ENCODE results near the gene RBM46. TPM values are rescaled to one million over a fixed set of nuclear protein-coding genes. Genes with fewer than 3 reads are reported as not detected.
A peak's percentile ranks its signal among the peaks of the same experiment; 100 is the strongest.

The RBM46 gene
- total RNA-seq, 1 donor from 2014 or later: 0.07 TPM

DNA sequence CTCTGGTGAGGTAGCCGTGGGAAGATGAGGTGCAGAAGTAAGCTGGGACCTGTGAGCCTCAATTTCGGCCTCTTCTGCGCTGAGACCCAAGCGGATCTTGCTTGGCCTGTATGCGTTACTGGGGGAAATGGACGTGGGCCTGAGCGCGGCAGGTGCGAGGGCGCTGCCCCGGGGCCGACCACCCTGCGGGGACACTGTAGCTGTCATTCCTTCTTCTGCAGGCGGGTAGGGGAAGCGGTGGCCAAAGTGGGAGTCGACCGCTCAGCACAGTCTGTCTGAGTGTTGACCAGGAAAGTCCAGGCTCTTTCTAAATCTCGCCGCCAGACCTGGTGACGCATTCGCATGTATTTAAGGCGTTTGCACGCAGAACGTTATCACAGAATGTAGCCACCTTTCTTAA, 40.6 kb upstream of the RBM46 start:
- H3K4me1 ChIP-seq: peaks cover 53% of the 10 kb centered on the region
- H3K9ac ChIP-seq: no peak overlapping the region
- H3F3A ChIP-seq (ENCODE audit: low read depth): peaks cover 52% of the 10 kb centered on the region
- peak overlapping the region; percentile 94 for H3K4me2 ChIP-seq
- H3K36me3 ChIP-seq: no peaks in the 10 kb centered on the region
- Mint-ChIP-seq H3K9me3 (no peaks in the 10 kb centered on the region), H3K27me3 (ENCODE audit: insufficient read depth, low read depth) (peaks cover 42% of the 10 kb centered on the region), H3K4me1 (peaks cover 47% of the 10 kb centered on the region), H3K36me3 (no peaks in the 10 kb centered on the region), H3K4me3 (no peak overlapping the region), H3K27ac (no peak overlapping the region)
- peaks cover 31% of the 10 kb centered on the region for H4K20me1 ChIP-seq (ENCODE audit: low read depth)
- H3K27me3 ChIP-seq: peaks cover 68% of the 10 kb centered on the region
- H3K9me3 ChIP-seq (ENCODE audit: low read depth): no peaks in the 10 kb centered on the region
- no peaks in the 10 kb centered on the region for H3K79me2 ChIP-seq (ENCODE audit: low read depth)
- TF ChIP-seq EZH2 (IDR thresholded peaks at IDR 0.05) (peak; percentile 43), EZH2phosphoT487 (IDR thresholded peaks at IDR 0.05) (no peak)
- H3K27ac ChIP-seq: no peak overlapping the region
- H3K4me3 ChIP-seq: peak overlapping the region; percentile 62
- no peak overlapping the region for H2AFZ ChIP-seq (replicated peaks)
- DNase-seq (ENCODE audit: low spot score): peak; percentile 28

- H3K27me3 Mint-ChIP-seq (ENCODE audit: insufficient read depth, low read depth): peaks cover 44% of the 10 kb centered on the region
- H3K27ac Mint-ChIP-seq: no peak overlapping the region
- no peak overlapping the region for H3K9ac ChIP-seq
- TF ChIP-seq EZH2phosphoT487 (IDR thresholded peaks at IDR 0.05) (peak; percentile 13), EZH2 (IDR thresholded peaks at IDR 0.05) (no peak)
- TF ChIP-seq, protein P1, sequence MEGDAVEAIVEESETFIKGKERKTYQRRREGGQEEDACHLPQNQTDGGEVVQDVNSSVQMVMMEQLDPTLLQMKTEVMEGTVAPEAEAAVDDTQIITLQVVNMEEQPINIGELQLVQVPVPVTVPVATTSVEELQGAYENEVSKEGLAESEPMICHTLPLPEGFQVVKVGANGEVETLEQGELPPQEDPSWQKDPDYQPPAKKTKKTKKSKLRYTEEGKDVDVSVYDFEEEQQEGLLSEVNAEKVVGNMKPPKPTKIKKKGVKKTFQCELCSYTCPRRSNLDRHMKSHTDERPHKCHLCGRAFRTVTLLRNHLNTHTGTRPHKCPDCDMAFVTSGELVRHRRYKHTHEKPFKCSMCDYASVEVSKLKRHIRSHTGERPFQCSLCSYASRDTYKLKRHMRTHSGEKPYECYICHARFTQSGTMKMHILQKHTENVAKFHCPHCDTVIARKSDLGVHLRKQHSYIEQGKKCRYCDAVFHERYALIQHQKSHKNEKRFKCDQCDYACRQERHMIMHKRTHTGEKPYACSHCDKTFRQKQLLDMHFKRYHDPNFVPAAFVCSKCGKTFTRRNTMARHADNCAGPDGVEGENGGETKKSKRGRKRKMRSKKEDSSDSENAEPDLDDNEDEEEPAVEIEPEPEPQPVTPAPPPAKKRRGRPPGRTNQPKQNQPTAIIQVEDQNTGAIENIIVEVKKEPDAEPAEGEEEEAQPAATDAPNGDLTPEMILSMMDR (IDR thresholded peaks at IDR 0.05): no peak
- no peaks in the 10 kb centered on the region for H3K79me2 ChIP-seq (ENCODE audit: low read depth)
- no peak overlapping the region for H3K27ac ChIP-seq
- peak; percentile 20 for DNase-seq (ENCODE audit: low spot score)
- H3K9me3 ChIP-seq (ENCODE audit: low read depth): no peaks in the 10 kb centered on the region
- H3K27me3 ChIP-seq: peaks cover 75% of the 10 kb centered on the region
- H3K4me3 ChIP-seq: peak overlapping the region; percentile 62
- H3K9me3 Mint-ChIP-seq: no peaks in the 10 kb centered on the region
- H3K36me3 Mint-ChIP-seq: no peaks in the 10 kb centered on the region
- peak overlapping the region; percentile 94 for H3K4me2 ChIP-seq
- no peak overlapping the region for H2AFZ ChIP-seq (replicated peaks)
- H4K20me1 ChIP-seq (ENCODE audit: low read depth): peaks cover 31% of the 10 kb centered on the region
- peaks cover 49% of the 10 kb centered on the region for H3K4me1 Mint-ChIP-seq
- H3K4me3 Mint-ChIP-seq: peak overlapping the region; percentile 75
- H3K36me3 ChIP-seq: no peaks in the 10 kb centered on the region
- H3F3A ChIP-seq (ENCODE audit: low read depth): peaks cover 52% of the 10 kb centered on the region
- peaks cover 53% of the 10 kb centered on the region for H3K4me1 ChIP-seq
Observed at GRCh38 chr4:154741131-154741665, 39.9 kb upstream of the RBM46 start.

- H3K27ac ChIP-seq: no peak overlapping the region
- H4K20me1 ChIP-seq (ENCODE audit: low read depth): peaks cover 31% of the 10 kb centered on the region
- peaks cover 53% of the 10 kb centered on the region for H3K4me1 ChIP-seq
- H3F3A ChIP-seq (ENCODE audit: low read depth): peaks cover 52% of the 10 kb centered on the region
- H2AFZ ChIP-seq (replicated peaks): peak overlapping the region; percentile 22
- peak overlapping the region; percentile 62 for H3K4me3 ChIP-seq
- H3K27me3 Mint-ChIP-seq (ENCODE audit: insufficient read depth, low read depth): peaks cover 44% of the 10 kb centered on the region
- H3K36me3 Mint-ChIP-seq: no peaks in the 10 kb centered on the region
- peak overlapping the region; percentile 94 for H3K4me2 ChIP-seq
- peaks cover 85% of the 10 kb centered on the region for H3K27me3 ChIP-seq
- no peaks in the 10 kb centered on the region for H3K79me2 ChIP-seq (ENCODE audit: low read depth)
- DNase-seq (ENCODE audit: low spot score): peak; percentile 89
- H3K9ac ChIP-seq: no peak overlapping the region
- TF ChIP-seq EZH2phosphoT487 (IDR thresholded peaks at IDR 0.05): peak; percentile 66
- peak; percentile 75 for TF ChIP-seq EZH2 (IDR thresholded peaks at IDR 0.05)
- TF ChIP-seq, protein P1 (IDR thresholded peaks at IDR 0.05): no peak
- H3K4me1 Mint-ChIP-seq: peaks cover 49% of the 10 kb centered on the region
- H3K4me3 Mint-ChIP-seq: peak overlapping the region; percentile 93
- H3K27ac Mint-ChIP-seq: no peak overlapping the region
- H3K9me3 Mint-ChIP-seq: no peaks in the 10 kb centered on the region
- no peaks in the 10 kb centered on the region for H3K36me3 ChIP-seq
- no peaks in the 10 kb centered on the region for H3K9me3 ChIP-seq (ENCODE audit: low read depth)
Observed at GRCh38 chr4:154741922-154742850, 38.9 kb upstream of the RBM46 start.
